Left kidney (tissue), 2 donors: Measurements from ENCODE around the gene CDC14B. TPM values are rescaled to one million over a fixed set of nuclear protein-coding genes. Genes with fewer than 3 reads are reported as not detected.
A peak's percentile ranks its signal among the peaks of the same experiment; 100 is the strongest.

ENCODE experiments used
- DNase-seq: peaks from one replicate; pipeline ENCODE4 v3.0.0-alpha.2; 2013
- polyA plus RNA-seq: library from polyadenylated mRNA; unstranded; fragments of 120-200 nt; gene quantifications from one replicate; pipeline ENCODE4 v1.2.1, GENCODE V29; 2013; ENCODE audit not compliant: insufficient read length

Gene CDC14B
- polyA plus RNA-seq, 1 donor, result 34.3 TPM

DNA sequence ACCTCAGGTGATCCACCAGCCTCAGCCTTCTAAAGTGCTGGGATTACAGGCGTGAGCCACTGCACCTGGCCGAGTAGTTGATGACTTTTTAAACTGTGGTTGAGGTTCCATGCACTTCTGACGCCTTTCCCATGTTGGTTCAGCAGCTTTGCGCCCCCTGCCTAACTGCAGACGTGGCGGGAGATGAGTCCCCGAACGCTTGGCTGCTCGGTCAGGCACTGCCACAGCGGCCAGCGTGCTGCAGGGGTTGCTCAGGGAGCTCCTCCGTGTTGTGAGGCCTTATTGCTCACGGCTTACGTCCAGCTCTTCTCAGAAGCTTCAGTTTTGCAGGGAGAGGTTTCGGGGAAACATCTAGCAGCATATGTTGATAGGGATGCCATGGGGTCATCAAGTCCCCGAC is 134.4 kb downstream of the CDC14B start:
- no peak for DNase-seq

DNA sequence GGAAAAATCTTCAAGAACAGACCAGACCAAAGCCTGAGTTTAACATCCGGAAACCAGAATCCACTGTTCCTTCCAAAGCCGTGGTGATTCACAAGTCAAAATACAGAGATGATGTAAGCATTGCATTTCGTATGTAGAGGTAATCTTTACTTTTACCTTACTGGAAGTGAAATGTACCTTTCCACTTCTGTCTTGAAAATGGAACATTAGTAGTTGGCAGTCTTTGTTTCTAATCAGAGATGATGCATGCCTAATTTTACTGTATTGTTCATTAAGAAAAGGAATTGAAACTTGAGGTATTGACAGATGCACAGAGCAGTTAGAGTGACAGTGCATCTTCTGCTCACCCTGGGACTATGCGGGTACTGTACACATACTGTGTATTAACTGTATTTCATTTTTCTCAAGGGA is 135.1 kb downstream of the CDC14B start:
- DNase-seq, result no peak

DNA sequence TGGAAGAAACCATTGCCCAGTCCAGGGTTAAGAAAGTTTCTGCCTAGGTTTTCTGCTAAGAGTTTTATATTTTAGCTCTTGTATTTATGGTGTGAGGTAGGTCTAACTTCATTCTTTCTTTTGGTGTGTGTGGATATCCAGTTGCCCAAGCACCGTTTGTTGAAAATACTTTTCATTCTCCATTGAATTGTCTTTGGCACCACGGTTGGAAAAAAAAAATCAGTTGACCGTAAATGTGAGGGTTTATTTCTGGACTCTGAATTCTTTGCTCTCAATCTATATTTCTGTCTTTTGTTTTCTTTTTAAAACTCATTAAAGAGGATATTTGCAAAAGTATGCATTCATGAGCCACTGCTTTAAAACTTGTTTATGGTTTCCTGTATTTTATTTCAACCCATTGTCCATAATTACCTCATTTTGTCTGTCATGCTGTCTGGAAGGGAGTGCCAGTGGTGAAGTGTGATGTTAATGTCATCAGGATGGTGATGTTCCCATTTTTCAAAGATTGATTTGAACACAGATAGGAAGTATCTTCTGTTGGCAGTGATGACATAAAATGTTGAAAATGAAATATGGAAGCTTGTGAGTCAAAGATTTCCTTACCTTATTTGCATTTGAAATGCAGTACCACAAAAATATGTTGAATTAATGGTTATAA is 135.8 kb downstream of the CDC14B start:
- no peak for DNase-seq

DNA sequence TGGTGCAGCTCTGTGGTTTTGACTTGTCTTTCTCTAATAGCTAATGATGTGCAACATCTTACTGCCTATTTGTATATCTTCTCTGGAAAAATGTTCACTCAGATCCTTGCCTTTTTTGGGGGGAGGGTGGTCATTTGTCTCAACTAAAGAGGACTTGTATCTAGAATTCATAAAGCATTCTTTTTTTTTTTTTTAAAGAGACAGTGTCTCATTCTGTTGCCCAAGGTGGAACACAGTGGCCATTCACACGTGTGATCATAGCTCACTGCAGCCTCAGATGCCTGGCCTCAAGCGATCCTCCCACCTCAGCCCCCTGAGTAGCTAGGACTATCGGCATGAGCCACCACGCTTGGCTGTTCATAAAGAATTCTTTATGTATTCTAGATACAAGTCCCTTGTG is 136.4 kb downstream of the CDC14B start:
- no peak for DNase-seq

DNA sequence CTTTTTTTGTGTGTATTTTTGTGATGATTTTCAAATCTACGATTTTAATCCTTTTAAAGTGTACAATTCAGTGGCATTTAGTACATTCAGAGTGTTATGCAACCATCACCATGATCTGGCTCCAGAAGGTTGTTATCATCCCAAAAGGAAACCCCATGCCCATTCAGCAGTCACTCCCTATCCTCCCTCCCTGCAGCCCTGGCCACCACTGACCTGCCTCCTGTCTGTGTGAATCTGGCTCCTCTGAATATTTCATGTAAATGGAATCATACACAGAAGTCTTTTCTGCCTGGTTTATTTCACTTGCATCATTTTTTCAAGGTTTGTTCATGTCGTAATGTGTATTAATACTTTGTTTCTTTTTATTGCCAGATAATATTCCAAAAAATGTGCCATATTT is 137.2 kb downstream of the CDC14B start:
- DNase-seq, result no peak

DNA sequence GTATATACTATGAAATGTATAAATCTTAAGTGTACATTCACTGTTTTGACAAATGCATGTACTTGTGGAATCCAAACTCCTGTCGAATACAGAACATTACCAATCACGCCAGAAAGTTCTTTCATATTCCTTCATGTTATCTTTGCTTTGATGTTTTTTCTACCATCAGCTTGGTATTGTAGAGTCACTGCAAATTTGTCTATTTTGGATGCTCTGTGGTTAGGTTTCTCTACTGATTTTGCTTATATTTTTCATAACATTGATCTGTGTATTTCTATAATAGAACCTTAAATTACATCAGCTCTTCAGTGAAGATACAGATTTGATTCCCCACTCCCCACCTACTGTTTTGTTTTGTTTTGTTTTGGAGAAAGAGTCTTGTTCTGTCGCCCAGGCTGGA is 138.9 kb downstream of the CDC14B start:
- no peak for DNase-seq

DNA sequence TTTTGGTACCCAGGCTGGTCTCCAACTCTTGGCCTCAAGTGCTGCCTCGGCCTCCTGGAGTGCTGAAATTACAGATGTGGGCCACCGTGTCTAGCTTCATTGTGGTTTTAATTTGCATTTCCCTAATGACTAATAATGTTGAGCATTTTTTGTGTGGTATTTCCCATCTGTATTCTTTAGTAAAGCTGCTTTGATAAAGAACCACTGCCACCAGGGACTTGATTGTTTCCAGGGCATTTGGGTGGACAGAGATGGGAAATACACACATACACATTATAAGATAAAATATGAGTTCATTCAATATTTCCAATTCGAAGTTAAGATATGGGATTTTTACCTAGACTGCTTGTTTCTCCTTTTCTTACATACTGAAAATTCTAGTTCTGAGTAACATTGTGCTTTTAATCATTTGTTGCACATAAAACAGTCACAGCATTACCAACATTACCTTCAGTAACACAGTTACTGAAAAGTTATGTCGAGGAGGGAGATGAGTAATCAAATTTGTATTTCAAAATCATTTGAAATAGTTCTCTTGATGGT is 140.7 kb downstream of the CDC14B start:
- no peak for DNase-seq

DNA sequence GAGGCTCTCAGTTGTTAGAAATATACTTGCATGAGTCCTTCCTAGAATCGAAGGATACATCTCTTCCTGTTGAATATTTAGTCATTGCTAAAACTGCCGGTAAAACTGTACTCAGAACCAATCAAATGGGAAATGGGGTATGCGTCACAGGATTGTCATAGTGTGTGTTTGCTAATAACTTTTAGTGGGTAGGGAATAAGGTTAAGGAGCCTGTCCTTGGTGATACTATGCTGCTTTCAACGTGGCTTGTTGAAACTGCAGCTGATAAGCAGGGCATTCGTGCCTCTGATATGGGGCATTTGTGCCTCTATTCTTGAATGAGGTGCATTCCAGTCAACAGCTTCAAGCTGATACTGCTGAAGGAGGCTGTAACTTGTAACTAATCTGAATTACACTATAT is 143.1 kb downstream of the CDC14B start:
- no peak for DNase-seq

DNA sequence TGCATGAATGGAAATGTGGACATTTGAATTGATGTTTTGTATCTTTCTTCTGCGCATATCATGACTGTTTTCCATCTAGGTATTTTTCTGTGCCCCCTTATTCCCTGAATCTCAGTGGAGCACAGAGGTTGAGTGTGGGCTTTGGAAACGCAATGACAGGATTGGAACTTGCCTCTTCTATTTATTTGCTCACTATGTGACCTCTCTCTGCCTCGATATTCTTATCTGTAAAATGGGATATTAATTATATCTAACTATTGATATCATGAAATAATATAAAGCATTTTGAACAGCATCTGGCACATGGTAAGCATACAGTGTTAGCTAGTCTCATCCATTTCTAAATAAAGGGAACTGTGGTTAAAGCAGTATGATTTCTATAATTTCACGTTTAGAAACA is 143.6 kb downstream of the CDC14B start:
- DNase-seq, result no peak

DNA sequence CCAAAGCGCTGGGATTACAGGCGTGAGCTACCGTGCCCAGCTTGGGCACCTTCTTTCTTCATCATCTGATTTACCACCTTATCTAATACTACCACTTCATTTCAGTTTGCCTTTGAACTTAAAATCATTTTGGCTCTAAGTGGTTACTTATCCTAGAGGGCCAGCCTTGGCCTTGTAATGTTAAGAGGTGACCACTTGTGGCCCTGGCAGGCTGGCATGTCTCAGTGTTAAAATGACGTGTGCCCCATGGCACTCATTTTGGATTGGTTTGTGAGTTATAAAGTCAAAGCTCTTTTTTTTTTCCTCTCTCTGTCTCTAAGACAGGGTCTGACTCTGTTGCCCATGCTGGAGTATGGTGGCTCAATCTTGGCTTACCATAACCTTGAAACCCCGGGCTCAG is 151.9 kb downstream of the CDC14B start:
- no peak for DNase-seq

DNA sequence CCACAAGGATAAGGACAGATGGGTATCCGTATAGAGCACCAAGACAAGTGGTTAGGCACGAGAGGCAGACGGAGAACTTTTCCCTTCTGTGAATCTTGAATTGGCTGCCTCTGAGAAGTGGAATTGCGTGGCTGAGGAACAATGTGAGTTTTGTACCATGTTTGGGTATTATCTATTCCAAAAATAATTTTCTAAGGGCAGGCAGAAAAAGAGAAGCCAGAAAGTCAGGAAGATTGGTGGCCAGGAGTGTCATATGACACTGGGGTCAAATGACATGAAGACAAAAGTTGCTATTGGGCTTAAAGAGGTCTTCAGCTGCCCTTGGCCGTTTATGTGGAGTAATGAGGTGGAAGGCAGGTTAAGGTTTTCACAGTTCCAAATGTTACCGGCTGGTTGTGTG is 155.2 kb downstream of the CDC14B start:
- DNase-seq, result no peak

DNA sequence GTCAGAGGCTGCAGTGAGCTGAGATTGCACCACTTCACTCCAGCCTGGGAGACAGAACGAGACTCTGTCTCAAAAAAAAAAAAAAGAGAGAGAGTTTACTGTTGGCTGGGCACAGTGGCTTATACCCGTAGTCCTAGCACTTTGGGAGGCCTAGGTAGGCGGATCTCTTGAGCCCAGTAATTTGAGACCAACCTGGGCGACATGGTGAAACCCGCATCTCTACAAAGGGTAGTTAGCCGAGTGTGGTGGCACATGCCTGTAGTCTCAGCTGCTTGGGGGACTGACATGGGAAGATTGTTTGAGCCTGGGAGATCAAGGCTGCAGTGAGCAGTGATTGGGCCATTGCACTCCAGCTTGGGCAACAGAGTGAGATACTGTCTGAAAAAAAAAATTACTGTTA is 157.1 kb downstream of the CDC14B start:
- DNase-seq, result no peak

DNA sequence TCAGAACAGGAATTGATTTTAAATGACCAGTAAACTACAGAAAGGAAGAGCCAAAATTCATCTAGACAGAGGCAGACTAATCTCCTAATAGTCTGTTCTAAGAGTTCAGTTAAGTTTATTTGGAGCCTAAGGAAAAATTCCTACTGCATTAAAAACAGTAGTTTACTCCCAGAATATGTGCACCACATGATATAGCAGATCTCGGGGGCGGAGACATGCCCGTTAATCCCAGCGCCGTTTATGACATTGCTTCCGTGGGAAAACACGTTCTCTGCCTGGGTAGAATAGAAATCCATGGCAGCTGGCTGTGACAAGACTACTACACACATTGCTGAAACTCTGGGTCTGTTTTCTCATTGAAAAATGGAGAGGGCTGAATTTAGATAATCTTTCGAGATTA is 158.3 kb downstream of the CDC14B start:
- no peak for DNase-seq

DNA sequence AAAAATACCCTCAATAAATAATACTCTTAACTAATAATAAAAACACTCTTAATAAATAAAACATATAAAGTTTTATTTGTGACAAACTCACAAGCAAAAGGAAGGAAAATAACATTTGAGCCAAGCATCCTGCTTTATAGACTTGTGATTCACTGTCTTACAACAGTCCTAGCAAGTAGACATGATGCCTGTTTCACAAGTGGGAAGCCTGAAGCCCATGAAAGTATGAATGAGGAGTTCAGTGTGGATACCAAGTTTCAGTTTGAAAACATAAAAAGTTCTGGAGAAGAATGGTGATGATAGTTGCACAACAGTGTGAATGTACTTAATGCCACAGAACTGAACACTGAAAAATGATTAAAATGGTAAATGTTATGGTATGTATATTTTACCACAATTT is 158.8 kb downstream of the CDC14B start:
- DNase-seq, result no peak

DNA sequence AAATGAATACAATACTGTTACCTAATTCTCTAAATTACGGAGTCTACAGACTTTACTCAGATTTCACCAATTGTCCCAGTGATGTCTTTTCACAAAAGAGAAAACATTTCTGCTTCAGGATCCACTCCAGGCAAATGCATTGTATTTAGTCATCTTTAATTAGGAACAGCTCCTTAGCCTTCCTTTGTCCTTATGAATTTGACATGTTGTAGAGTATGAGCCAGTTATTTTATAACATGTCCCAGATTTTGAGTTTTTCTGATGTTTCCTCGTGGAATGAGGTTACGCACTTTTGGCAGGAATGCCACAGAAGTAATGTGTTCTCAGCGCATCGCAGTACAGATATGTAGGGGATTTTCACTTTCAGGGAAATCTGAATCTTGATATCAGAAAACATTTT is 159.2 kb downstream of the CDC14B start:
- no peak for DNase-seq

DNA sequence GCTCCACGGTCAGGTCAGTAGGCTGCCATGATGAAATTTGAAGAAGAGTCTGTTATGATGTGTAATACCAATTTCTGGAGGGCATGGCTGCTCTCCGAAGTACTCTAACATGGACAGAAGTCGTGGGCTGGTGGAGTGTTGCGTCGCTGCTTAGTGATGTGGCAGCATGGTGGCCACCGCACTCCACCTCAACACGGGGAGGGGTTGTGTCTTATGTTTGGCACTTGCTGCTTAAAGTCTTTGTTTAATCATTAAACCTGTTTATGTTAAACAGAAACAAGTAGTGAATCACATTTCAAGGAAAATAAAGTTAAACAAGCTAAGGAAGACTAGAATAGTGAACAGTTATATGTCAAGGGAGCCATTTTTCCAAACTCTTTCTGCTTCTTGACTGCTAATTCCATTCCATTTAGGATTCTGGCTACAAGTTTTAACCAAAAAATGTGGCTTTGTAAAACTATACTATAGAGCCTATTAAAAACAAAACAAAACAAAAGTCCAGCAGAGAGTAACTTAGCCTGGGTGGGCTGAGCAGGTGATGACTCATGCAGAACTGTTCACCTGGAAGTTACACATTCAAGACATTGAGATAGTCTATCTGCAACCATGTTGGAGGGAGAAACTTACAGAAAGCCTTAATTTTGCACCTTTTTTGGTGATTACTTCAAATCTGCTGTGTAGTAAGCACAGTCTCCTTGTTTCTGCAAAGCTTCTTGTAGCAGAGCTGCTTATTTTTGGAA is 160.2 kb downstream of the CDC14B start:
- no peak for DNase-seq

DNA sequence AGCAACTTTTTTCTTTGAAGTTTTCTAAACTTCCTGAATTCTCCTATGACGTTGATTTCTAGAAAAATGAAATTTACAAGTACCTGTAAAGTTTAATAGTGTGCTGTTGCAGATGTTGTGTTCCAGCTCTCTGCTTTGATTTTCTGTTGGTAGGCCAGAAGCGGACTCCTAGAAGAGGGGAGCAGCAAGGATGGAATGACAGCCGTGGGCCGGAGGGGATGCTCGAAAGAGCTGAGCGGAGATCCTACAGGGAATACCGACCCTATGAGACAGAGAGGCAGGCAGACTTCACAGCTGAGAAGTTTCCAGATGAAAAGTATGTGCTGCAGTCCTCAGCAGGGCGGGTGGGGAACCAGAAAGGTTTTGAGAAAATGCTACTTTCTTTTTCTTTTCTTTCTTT is 161.4 kb downstream of the CDC14B start:
- DNase-seq, result no peak

DNA sequence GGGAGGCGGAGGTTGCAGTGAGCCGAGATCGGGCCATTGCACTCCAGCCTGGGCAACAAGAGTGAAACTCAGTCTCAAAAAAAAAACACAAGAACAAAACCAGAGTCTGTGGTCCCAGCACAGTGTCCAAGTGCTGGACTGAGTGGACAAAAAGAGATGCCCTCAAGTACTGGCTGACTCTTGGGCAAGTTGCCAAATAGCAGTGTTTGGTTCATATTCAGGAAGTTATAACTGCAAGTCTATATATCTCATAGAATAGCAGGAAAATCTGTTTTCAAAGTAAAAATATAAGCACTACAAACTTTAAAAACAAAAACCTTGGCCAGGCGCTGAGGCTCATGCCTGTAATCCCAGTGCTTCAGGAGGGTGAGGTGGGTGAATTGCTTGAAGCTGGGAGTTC is 162.4 kb downstream of the CDC14B start:
- DNase-seq, result no peak

DNA sequence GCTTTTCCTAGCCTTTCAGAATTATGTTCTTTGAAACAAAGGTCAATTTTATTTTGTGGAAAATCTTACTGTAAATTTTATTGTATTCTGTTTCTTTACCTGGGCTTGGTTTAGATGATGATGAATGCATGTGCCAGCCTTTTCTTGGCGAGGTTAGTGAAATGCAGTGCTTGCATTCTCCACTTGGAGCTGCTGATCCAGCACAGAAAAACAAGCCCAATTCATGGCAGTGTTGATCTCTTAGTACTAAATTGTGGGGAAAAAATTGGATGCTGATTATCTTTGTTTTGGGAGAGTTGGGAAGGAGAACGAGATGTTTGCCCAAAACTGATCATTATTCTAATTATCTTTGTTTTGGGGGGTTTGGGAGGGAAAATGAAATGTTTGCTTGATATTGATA is 166.0 kb downstream of the CDC14B start:
- DNase-seq, result no peak

DNA sequence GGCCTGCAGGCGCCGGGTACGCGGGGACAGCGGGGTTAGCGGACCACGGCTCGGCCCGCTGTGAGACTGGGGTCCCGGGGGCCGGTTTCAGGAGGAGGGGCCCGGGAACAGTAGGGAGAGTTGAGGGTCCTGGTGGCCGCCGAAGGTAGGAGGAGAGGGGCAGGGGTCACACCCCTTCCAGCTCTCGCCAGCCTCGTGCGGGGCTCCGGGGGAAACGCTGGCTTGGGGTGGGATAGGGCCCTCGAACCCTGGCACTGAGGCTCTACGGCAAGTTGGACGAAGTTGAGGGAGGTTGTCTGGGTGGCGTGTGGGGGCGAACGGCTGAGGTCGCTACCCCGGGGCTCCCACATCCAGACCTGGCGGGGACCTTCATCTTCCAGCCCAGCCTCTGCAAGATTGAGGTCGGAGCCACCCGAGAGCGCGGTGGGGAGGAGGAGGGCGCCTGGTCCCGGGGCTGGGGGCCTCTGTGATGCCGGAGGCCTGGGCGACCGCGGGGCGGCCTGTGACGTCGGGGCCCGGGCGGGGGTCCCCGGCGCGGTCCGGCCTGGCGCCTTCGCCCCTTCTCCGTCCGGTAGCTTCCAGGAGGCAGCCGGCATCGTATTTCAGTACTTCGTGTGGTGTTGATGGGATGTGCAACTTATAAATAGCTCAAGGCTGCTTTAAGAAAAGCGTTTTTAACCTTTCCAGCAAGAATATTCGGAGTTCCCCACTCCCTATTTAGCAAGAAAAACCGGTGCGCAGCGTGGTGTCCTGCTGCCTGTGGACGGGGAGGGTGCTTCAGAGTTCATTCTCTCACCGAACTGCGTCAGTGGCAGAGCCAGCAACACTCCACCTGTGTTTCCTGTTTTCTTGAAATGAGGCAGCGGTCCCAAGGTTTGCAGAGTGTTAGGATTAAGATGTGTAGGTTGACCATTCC is 168.8 kb downstream of the CDC14B start:
- DNase-seq, result peak; percentile 32
